Testis (tissue), 5 donors: Measurements from ENCODE around the gene OR4S2. TPM values are rescaled to one million over a fixed set of nuclear protein-coding genes. Genes with fewer than 3 reads are reported as not detected.

Experiments
- DNase-seq: peaks from one replicate; pipeline ENCODE4 v3.0.0-alpha.2; 2019
- H3K27ac ChIP-seq, 2 donors: fragments of 200-600 bp; sonication (generic); one replicate each; pipeline ENCODE4 v1.5.1; 2019
- H3K27me3 ChIP-seq: fragments of 200-600 bp; sonication (generic); one replicate; pipeline ENCODE4 v1.5.1; 2019
- H3K36me3 ChIP-seq: fragments of 200-600 bp; sonication (generic); one replicate; pipeline ENCODE4 v1.5.1; 2017; ENCODE audit warnings: low read depth; ENCODE audit errors: missing control alignments
- H3K4me1 ChIP-seq: fragments of 200-600 bp; sonication (generic); one replicate; pipeline ENCODE4 v1.5.1; 2019
- H3K4me3 ChIP-seq, 2 donors: fragments of 200-600 bp; sonication (generic); one replicate each; pipeline ENCODE4 v1.5.1; 2017 to 2019
- H3K9me3 ChIP-seq: fragments of 200-600 bp; sonication (generic); one replicate; pipeline ENCODE4 v1.5.1; 2017
- POLR2A ChIP-seq: fragments of 450-650 bp; IDR thresholded peaks from one replicate; pipeline ENCODE4 v1.6.1; 2017; ENCODE audit warnings: antibody characterized with exemption, mild to moderate bottlenecking, moderate library complexity
- WGBS, 2 donors: methylation state at CpG; one replicate each; pipeline ENCODE4 v1.1.5; 2018; 5-methylcytosine and 5-hydroxymethylcytosine counted together
- intact Hi-C: fragments of 100-400 bp; cut with DNase I; formaldehyde crosslinking; loops from one replicate; pipeline ENCODE4 v1.15.1; 2023; ENCODE audit warnings: low total_unique reads
- long read RNA-seq, 2 donors: transcript quantifications; one replicate each; lab custom pipeline, GENCODE V29; 2026
- polyA plus RNA-seq: library from polyadenylated mRNA; stranded (reverse); fragments of 350-450 nt; fragmentation: Illumina TruSeq; extraction: RNeasy Lipid Tissue Mini Kit (QIAGEN cat#74804); gene quantifications from one replicate; pipeline ENCODE4 v1.2.3, GENCODE V29; 2014; ENCODE audit warnings: low read depth, low replicate concordance; ENCODE audit not compliant: insufficient read depth
- total RNA-seq, 2 donors: library from RNA; depleted of rRNA; stranded (reverse); fragments of >200 nt; gene quantifications; one replicate each; pipeline ENCODE4 v1.2.3, GENCODE V29; 2016
- TF ChIP-seq, protein P1 (sequence below), 3 experiments: fragments of 450-650 bp in 2 of 3; fragments of 200-600 bp in 1 of 3; sonication (generic) in 1 of 3; IDR thresholded peaks; one replicate each; pipeline ENCODE4 v1.5.1; 2016 to 2019; ENCODE audit warnings: antibody characterized with exemption in 3 of 3, mild to moderate bottlenecking in 2 of 3, moderate library complexity in 1 of 3

OR4S2 gene
- total RNA-seq (not detected), polyA plus RNA-seq (not detected)
- long read RNA-seq, donor 1, result 0 reads
- long read RNA-seq, donor 2, result 0 reads

DNA sequence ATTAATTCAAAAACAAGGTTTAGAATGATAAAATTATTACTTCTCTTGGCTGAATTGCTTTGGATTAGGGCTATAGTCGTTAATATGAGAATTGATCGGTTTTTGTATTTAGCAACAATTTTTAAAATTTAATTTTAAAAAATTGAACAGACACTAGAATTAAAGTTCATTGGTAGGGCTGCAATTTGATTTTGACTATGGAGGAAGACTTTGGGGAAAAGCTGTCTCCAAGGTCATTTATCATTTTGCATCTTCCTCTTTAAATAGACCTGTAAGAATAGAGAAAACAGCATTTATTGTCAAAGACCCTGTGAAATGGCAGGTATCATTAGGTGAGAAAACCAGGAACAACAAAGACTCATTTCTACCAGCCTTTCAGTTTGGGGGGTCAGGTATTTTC lies at the start of gene OR4S2:
TSS of gene OR4S2 (plus strand) at position 301 of the 400 bp plus-strand sequence. CDS start 2,577 bp downstream, outside the sequence.
- Histone ChIP-seq H3K9me3 (no peaks in the 10 kb centered on the region), H3K27ac (no peak within 1 kb of the TSS), H3K4me3 (no peak within 1 kb of the TSS), H3K27me3 (no peaks in the 10 kb centered on the region), H3K36me3 (no peaks in the 10 kb centered on the region), H3K4me1 (no peaks in the 10 kb centered on the region)
- no peak for TF ChIP-seq POLR2A
- TF ChIP-seq, protein P1, sequence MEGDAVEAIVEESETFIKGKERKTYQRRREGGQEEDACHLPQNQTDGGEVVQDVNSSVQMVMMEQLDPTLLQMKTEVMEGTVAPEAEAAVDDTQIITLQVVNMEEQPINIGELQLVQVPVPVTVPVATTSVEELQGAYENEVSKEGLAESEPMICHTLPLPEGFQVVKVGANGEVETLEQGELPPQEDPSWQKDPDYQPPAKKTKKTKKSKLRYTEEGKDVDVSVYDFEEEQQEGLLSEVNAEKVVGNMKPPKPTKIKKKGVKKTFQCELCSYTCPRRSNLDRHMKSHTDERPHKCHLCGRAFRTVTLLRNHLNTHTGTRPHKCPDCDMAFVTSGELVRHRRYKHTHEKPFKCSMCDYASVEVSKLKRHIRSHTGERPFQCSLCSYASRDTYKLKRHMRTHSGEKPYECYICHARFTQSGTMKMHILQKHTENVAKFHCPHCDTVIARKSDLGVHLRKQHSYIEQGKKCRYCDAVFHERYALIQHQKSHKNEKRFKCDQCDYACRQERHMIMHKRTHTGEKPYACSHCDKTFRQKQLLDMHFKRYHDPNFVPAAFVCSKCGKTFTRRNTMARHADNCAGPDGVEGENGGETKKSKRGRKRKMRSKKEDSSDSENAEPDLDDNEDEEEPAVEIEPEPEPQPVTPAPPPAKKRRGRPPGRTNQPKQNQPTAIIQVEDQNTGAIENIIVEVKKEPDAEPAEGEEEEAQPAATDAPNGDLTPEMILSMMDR (IDR thresholded peaks at IDR 0.05), result no peak
- WGBS, 2 donors, result 74 to 79% methylated on average over 2 of the region's 2 CpGs
- intact Hi-C loops, result no loop called here
- no peak for DNase-seq

DNA sequence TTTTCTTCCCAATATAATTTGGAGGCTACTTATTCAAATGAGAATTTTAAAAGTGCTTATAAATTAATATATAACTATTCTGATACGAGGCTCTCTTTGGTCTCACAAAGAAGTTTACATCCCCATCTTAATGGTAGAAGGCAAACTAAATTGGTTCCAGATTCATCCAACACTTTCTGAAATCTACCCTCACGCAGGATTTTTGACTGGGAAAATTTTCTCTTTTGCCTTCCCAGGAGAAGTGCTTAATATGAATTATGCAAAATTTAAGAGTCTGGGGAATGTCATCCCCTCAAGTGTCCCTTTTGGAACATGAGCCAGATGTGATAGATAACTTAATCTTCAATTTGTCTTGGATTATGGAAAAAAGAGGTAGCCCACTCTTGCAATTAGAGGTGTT lies 40.6 kb upstream of the OR4S2 start, which contains the start of gene OR4C11:
TSS of gene OR4C11 (minus strand) at position 101 of the 400 bp plus-strand sequence. CDS start 3,272 bp downstream, outside the sequence.
- H3K27me3 ChIP-seq, result no peaks in the 10 kb centered on the region
- H3K4me3 ChIP-seq, result no peak within 1 kb of the TSS
- no peaks in the 10 kb centered on the region for H3K9me3 ChIP-seq
- H3K27ac ChIP-seq, result no peak within 1 kb of the TSS
- WGBS, 2 donors, result 58 to 60% methylated on average over 2 of the region's 2 CpGs
- intact Hi-C loops, result no loop called here
- TF ChIP-seq, protein P1 (IDR thresholded peaks at IDR 0.05), result no peak
- no peak for TF ChIP-seq POLR2A
- DNase-seq, result no peak
- no peaks in the 10 kb centered on the region for H3K36me3 ChIP-seq
- H3K4me1 ChIP-seq, result no peaks in the 10 kb centered on the region

DNA sequence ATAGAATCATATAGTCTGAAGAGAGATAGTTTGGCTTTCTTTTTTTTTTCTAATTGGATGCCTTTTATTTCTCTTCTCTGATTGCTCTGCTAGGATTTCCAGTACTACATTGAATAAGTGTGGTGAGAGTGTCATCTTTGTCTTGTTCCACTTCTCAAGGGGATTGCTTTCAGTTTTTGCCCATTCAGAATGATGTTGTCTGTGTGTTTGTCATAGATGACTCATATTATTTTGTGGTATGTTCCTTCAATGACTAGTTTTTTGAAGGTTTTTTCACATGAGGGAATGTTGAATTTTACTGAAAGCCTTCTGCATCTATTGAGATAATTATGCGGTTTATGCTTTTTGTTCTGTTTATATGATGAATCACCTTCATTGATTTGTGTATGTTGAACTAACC lies 23.6 kb upstream of the OR4S2 start:
- TF ChIP-seq, protein P1 (IDR thresholded peaks at IDR 0.05), result no peak
- no peak for TF ChIP-seq POLR2A
- WGBS, 2 donors, result 65 to 71% methylated on average over 1 of the region's 1 CpG
- H3K4me3 ChIP-seq, result no peak overlapping the region
- intact Hi-C loops, result no loop called here
- DNase-seq, result no peak
- H3K27ac ChIP-seq, result no peak overlapping the region
- no peaks in the 10 kb centered on the region for H3K27me3 ChIP-seq
- H3K4me1 ChIP-seq, result no peaks in the 10 kb centered on the region
- H3K36me3 ChIP-seq, result no peaks in the 10 kb centered on the region
- no peaks in the 10 kb centered on the region for H3K9me3 ChIP-seq

GRCh38 chr11:55634813-55635212 lies 13.3 kb upstream of the OR4S2 start, which contains the start of gene OR4P4:
Gene OR4P4 (plus strand): TSS chr11:55635113.
- no peak for DNase-seq
- no peaks in the 10 kb centered on the region for H3K27me3 ChIP-seq
- WGBS, 2 donors, result 46 to 48% methylated on average over 3 of the region's 3 CpGs
- H3K36me3 ChIP-seq, result no peaks in the 10 kb centered on the region
- no peak within 1 kb of the TSS for H3K27ac ChIP-seq
- H3K4me3 ChIP-seq, result no peak within 1 kb of the TSS
- no peaks in the 10 kb centered on the region for H3K9me3 ChIP-seq
- no peak for TF ChIP-seq POLR2A
- TF ChIP-seq, protein P1 (IDR thresholded peaks at IDR 0.05), result no peak
- no peaks in the 10 kb centered on the region for H3K4me1 ChIP-seq
- intact Hi-C loops, result no loop called here

DNA sequence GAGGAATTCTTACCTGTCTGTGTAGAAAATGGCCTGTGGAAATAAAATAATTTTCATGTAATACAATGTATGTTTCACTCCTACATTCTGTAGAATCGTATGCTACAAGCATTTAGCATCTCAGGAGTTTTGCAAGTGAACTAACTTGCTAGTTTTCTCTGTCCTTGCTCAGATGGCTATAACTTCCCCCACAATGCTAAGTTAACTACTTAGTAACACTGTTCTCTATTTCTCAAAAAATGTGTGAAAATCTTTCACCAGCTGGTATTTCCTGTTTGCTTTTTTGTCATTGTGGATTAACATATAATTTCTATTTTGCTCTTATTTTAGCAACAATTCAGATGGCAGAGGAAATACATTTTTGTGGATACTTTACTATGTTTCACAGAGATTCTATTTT lies 4.4 kb downstream of the OR4S2 start:
- Histone ChIP-seq H3K27me3 (no peaks in the 10 kb centered on the region), H3K36me3 (no peaks in the 10 kb centered on the region), H3K27ac (no peak overlapping the region), H3K4me1 (no peaks in the 10 kb centered on the region), H3K9me3 (no peaks in the 10 kb centered on the region), H3K4me3 (no peak overlapping the region)
- intact Hi-C loops, result no loop called here
- TF ChIP-seq, protein P1 (IDR thresholded peaks at IDR 0.05), result no peak
- TF ChIP-seq POLR2A, result no peak
- WGBS, 2 donors, result 55 to 89% methylated on average over 1 of the region's 1 CpG
- no peak for DNase-seq
